Hepatocyte (in vitro differentiated cells): ENCODE results near the gene PSD.

Experiments
- EZH2phosphoT487 ChIP-seq: fragments of 200-600 bp; sonication (generic); IDR thresholded peaks from one replicate; pipeline ENCODE4 v1.6.1; 2018; ENCODE audit warnings: antibody characterized with exemption, mild to moderate bottlenecking, low read depth, moderate library complexity; ENCODE audit not compliant: unreplicated experiment, severe bottlenecking
- TF ChIP-seq, protein P1 (sequence below): fragments of 200-600 bp; sonication (generic); IDR thresholded peaks from 2 replicates; pipeline ENCODE4 v1.5.1; 2016; ENCODE audit warnings: antibody characterized with exemption, mild to moderate bottlenecking; ENCODE audit not compliant: poor library complexity

DNA sequence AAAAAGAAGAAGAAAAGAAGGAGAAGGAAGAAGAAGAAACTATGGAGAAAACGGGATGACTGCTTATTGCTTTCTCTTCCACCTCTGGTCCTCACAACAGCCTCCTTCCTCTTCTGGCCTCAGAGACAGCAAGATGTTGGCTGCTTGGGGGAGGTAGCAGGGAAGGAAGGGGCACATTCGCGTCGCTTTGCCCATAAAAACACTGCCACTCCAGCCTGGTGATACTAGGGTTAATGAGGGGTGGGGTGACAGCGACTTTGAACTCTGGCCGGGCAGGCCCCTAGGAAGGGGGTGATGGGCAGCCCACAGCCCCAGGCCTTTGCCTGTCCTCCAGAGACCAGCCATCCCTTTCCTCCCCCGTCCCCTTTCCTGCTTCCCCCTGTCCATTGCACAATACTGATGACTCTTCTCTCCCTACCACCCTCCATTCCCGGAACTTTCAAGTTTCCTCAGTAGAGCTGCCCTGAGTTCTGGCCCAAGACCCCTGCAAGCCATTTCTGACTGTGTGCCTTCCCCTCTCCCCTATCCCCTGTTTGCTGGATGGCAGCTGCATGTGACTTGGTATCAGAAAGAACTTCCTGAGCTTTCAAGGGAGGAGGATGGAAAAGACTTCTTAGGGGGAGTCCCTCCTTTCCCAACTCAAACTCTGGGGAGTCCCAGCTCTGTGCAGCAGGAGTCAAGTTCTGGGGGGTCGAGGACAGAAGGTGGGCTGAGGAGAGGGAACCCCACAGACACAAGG lies 16.0 kb upstream of the PSD start:
- TF ChIP-seq EZH2phosphoT487: no peak
- TF ChIP-seq, protein P1, sequence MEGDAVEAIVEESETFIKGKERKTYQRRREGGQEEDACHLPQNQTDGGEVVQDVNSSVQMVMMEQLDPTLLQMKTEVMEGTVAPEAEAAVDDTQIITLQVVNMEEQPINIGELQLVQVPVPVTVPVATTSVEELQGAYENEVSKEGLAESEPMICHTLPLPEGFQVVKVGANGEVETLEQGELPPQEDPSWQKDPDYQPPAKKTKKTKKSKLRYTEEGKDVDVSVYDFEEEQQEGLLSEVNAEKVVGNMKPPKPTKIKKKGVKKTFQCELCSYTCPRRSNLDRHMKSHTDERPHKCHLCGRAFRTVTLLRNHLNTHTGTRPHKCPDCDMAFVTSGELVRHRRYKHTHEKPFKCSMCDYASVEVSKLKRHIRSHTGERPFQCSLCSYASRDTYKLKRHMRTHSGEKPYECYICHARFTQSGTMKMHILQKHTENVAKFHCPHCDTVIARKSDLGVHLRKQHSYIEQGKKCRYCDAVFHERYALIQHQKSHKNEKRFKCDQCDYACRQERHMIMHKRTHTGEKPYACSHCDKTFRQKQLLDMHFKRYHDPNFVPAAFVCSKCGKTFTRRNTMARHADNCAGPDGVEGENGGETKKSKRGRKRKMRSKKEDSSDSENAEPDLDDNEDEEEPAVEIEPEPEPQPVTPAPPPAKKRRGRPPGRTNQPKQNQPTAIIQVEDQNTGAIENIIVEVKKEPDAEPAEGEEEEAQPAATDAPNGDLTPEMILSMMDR: no peak
